IPS DF 6.9 (cell line): ENCODE data around the gene MRRF.

Experiments used
- DNase-seq: peaks from one replicate; pipeline ENCODE4 v3.0.0-alpha.2; 2013; ENCODE audit warnings: low read depth, low spot score
- H3K27ac ChIP-seq: one replicate; pipeline ENCODE4 v1.5.1; 2013; ENCODE audit warnings: low read length, control low read depth
- H3K27me3 ChIP-seq: 2 replicates; pipeline ENCODE4 v1.6.1; 2013; ENCODE audit warnings: mild to moderate bottlenecking, low read length; ENCODE audit not compliant: control insufficient read depth, insufficient read depth
- H3K36me3 ChIP-seq: 2 replicates; pipeline ENCODE4 v1.6.1; 2013; ENCODE audit warnings: low read length; ENCODE audit not compliant: control insufficient read depth, insufficient read depth
- H3K4me1 ChIP-seq: 2 replicates; pipeline ENCODE4 v1.6.1; 2013; ENCODE audit warnings: low read length; ENCODE audit not compliant: control insufficient read depth, insufficient read depth
- H3K4me3 ChIP-seq: 2 replicates; pipeline ENCODE4 v1.5.1; 2013; ENCODE audit warnings: mild to moderate bottlenecking, low read length
- H3K9me3 ChIP-seq: 2 replicates; pipeline ENCODE4 v1.6.1; 2013; ENCODE audit warnings: low read length, inconsistent platforms; ENCODE audit not compliant: control insufficient read depth, insufficient read depth
- WGBS: extraction: QIAGEN DNeasy Blood & Tissue Kit; methylation state at CpG from one replicate; pipeline ENCODE4 v1.1.7; 2013; ENCODE audit warnings: mixed read lengths, missing lambda C conversion rate; ENCODE audit not compliant: insufficient read length, insufficient coverage; 5-methylcytosine and 5-hydroxymethylcytosine counted together

The MRRF gene

GRCh38 chr9:122252796-122253195 is 11.9 kb upstream of the MRRF start:
- H3K4me1 ChIP-seq, result peaks cover 3% of the 10 kb centered on the region; the same call in 1 of the 2 replicates
- H3K4me3 ChIP-seq, result no peak overlapping the region
- H3K27ac ChIP-seq, result no peak overlapping the region
- no peak for DNase-seq
- H3K27me3 ChIP-seq, result no peaks in the 10 kb centered on the region
- H3K36me3 ChIP-seq, result peaks cover 5% of the 10 kb centered on the region; the same call in 1 of the 2 replicates
- H3K9me3 ChIP-seq, result no peaks in the 10 kb centered on the region
- no CpG with 5 or more reads among the region's 5 CpGs for WGBS

- peaks cover 5% of the 10 kb centered on the region for H3K36me3 ChIP-seq
- no peaks in the 10 kb centered on the region for H3K27me3 ChIP-seq
- no CpG with 5 or more reads among the region's 3 CpGs for WGBS
- H3K27ac ChIP-seq, result no peak overlapping the region
- DNase-seq, result no peak
- no peaks in the 10 kb centered on the region for H3K9me3 ChIP-seq
- peaks cover 3% of the 10 kb centered on the region; the same call in 1 of the 2 replicates for H3K4me1 ChIP-seq
- H3K4me3 ChIP-seq, result no peak overlapping the region
These were observed 9.9 kb upstream of the MRRF start for GRCh38 chr9:122254761-122255160.

GRCh38 chr9:122256206-122256605 is 8.5 kb upstream of the MRRF start:
- Histone ChIP-seq H3K27ac (no peak overlapping the region), H3K9me3 (no peaks in the 10 kb centered on the region), H3K27me3 (no peaks in the 10 kb centered on the region), H3K36me3 (peaks cover 5% of the 10 kb centered on the region), H3K4me3 (no peak overlapping the region), H3K4me1 (peaks cover 3% of the 10 kb centered on the region; the same call in 1 of the 2 replicates)
- 100% methylated on average over 2 of the region's 5 CpGs for WGBS
- DNase-seq, result no peak

GRCh38 chr9:122258886-122259415 is 5.7 kb upstream of the MRRF start:
- Histone ChIP-seq H3K27me3 (no peaks in the 10 kb centered on the region), H3K4me1 (no peaks in the 10 kb centered on the region; the same call in 1 of the 2 replicates), H3K4me3 (no peak overlapping the region), H3K27ac (no peak overlapping the region), H3K9me3 (no peaks in the 10 kb centered on the region), H3K36me3 (peaks cover 3% of the 10 kb centered on the region)
- WGBS, result no CpG with 5 or more reads among the region's 2 CpGs
- DNase-seq, result no peak

- H3K4me1 ChIP-seq, result no peaks in the 10 kb centered on the region
- H3K27me3 ChIP-seq, result no peaks in the 10 kb centered on the region
- no peaks in the 10 kb centered on the region for H3K9me3 ChIP-seq
- WGBS, result no CpG with 5 or more reads among the region's 1 CpG
- H3K27ac ChIP-seq, result no peak overlapping the region
- no peaks in the 10 kb centered on the region; the same call in none of the 2 replicates for H3K36me3 ChIP-seq
- DNase-seq, result no peak
- H3K4me3 ChIP-seq, result no peak overlapping the region
These were observed 3.2 kb upstream of the MRRF start for GRCh38 chr9:122261469-122261881.

GRCh38 chr9:122262073-122262472 is 2.6 kb upstream of the MRRF start:
- Histone ChIP-seq H3K27me3 (no peaks in the 10 kb centered on the region), H3K4me3 (no peak overlapping the region), H3K9me3 (no peaks in the 10 kb centered on the region), H3K27ac (no peak overlapping the region), H3K36me3 (no peaks in the 10 kb centered on the region; the same call in none of the 2 replicates), H3K4me1 (no peaks in the 10 kb centered on the region)
- no peak for DNase-seq
- WGBS, result no CpG with 5 or more reads among the region's 1 CpG

- H3K27me3 ChIP-seq, result no peaks in the 10 kb centered on the region
- H3K4me1 ChIP-seq, result no peaks in the 10 kb centered on the region
- no peak overlapping the region for H3K27ac ChIP-seq
- no peak for DNase-seq
- H3K4me3 ChIP-seq, result peak overlapping the region; percentile 77; the same call in 1 of the 2 replicates
- H3K9me3 ChIP-seq, result no peaks in the 10 kb centered on the region
- no peaks in the 10 kb centered on the region; the same call in none of the 2 replicates for H3K36me3 ChIP-seq
- no CpG with 5 or more reads among the region's 13 CpGs for WGBS
These were observed 858 bp upstream of the MRRF start for GRCh38 chr9:122263699-122264349.

GRCh38 chr9:122265149-122265915 is 650 bp downstream of the MRRF start:
- H3K27me3 ChIP-seq, result no peaks in the 10 kb centered on the region
- DNase-seq, result no peak
- WGBS, result no CpG with 5 or more reads among the region's 17 CpGs

GRCh38 chr9:122268041-122268814 is 3.5 kb downstream of the MRRF start:
- no peak overlapping the region for H3K27ac ChIP-seq
- DNase-seq, result no peak
- no CpG with 5 or more reads among the region's 6 CpGs for WGBS
- H3K9me3 ChIP-seq, result no peaks in the 10 kb centered on the region
- H3K4me1 ChIP-seq, result no peaks in the 10 kb centered on the region
- no peaks in the 10 kb centered on the region; the same call in 1 of the 2 replicates for H3K36me3 ChIP-seq
- no peak overlapping the region for H3K4me3 ChIP-seq
- no peaks in the 10 kb centered on the region for H3K27me3 ChIP-seq

More at GRCh38 chr9:122265149-122265915, 650 bp downstream of the MRRF start:
- Histone ChIP-seq H3K9me3 (no peaks in the 10 kb centered on the region), H3K4me1 (no peaks in the 10 kb centered on the region), H3K4me3 (peak overlapping the region; percentile 77; the same call in 1 of the 2 replicates), H3K36me3 (no peaks in the 10 kb centered on the region), H3K27ac (no peak overlapping the region)

- DNase-seq, result no peak
- Histone ChIP-seq H3K36me3 (peaks cover 2% of the 10 kb centered on the region; the same call in 1 of the 2 replicates), H3K27me3 (no peaks in the 10 kb centered on the region), H3K9me3 (no peaks in the 10 kb centered on the region), H3K4me1 (no peaks in the 10 kb centered on the region), H3K27ac (no peak overlapping the region), H3K4me3 (no peak overlapping the region)
- no CpG with 5 or more reads among the region's 2 CpGs for WGBS
These were observed 9.4 kb downstream of the MRRF start for GRCh38 chr9:122274055-122274454.
